Gastroesophageal sphincter (tissue), 3 donors: ENCODE data around the gene MTG1.

Experiments used
- EP300 ChIP-seq: sonication (generic); formaldehyde crosslinking; IDR thresholded peaks from one replicate; pipeline ENCODE4 v1.6.1; 2017; ENCODE audit warnings: antibody characterized with exemption, mild to moderate bottlenecking
- POLR2A ChIP-seq, 2 donors: fragments of 450-650 bp; IDR thresholded peaks; one replicate each; pipeline ENCODE4 v1.6.1; 2017; ENCODE audit warnings: antibody characterized with exemption in 2 of 2, mild to moderate bottlenecking in 2 of 2, moderate library complexity in 1 of 2
- POLR2AphosphoS5 ChIP-seq: sonication (generic); formaldehyde crosslinking; IDR thresholded peaks from one replicate; pipeline ENCODE4 v1.6.1; 2017; ENCODE audit warnings: antibody characterized with exemption
- TF ChIP-seq, protein P1 (sequence below), 4 experiments: fragments of 200-600 bp in 2 of 4; fragments of 450-650 bp in 2 of 4; sonication (generic) in 1 of 4; IDR thresholded peaks; one replicate each; pipeline ENCODE4 v1.5.1; 2017 to 2019; ENCODE audit warnings: antibody characterized with exemption in 4 of 4, mild to moderate bottlenecking in 2 of 4, moderate library complexity in 2 of 4

DNA sequence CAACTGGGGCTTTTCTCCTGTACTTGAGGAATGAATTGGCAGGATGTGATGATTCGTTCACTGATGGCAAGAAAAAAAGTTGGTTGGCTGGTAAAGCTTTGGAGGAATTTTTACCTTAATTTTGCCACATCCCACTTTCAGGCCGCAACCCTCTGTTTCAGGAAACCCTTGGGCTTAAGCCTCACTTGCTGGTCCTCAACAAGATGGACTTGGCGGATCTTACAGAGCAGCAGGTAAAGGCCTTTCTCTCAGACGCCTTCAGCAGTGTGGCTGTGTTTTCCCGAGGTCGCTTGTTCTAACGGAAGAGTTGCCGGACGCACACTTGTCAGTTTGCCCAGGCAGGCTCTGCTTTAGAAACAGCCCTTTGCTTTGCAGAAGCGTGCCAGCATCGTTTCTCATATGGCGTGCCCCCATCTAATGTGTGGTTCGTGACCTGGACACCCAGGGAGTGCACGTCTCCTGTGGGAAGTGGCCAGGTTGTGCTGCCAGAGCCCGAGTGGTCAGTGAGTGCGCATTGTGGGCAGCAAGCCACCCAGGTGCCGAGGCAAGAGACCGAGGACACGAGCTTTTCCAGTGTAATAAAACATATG is 2.2 kb downstream of the MTG1 start:
- TF ChIP-seq, protein P1, sequence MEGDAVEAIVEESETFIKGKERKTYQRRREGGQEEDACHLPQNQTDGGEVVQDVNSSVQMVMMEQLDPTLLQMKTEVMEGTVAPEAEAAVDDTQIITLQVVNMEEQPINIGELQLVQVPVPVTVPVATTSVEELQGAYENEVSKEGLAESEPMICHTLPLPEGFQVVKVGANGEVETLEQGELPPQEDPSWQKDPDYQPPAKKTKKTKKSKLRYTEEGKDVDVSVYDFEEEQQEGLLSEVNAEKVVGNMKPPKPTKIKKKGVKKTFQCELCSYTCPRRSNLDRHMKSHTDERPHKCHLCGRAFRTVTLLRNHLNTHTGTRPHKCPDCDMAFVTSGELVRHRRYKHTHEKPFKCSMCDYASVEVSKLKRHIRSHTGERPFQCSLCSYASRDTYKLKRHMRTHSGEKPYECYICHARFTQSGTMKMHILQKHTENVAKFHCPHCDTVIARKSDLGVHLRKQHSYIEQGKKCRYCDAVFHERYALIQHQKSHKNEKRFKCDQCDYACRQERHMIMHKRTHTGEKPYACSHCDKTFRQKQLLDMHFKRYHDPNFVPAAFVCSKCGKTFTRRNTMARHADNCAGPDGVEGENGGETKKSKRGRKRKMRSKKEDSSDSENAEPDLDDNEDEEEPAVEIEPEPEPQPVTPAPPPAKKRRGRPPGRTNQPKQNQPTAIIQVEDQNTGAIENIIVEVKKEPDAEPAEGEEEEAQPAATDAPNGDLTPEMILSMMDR (IDR thresholded peaks at IDR 0.05): no peak
- no peak for TF ChIP-seq POLR2A (IDR thresholded peaks at IDR 0.05)
- TF ChIP-seq POLR2AphosphoS5: no peak
- no peak for TF ChIP-seq EP300
